Ascending aorta (tissue), 2 donors: ENCODE measurements around the gene PXDN. TPM values are rescaled to one million over a fixed set of nuclear protein-coding genes. Genes with fewer than 3 reads are reported as not detected.

ENCODE experiments used
- DNase-seq, 2 donors: peaks; one replicate each; pipeline ENCODE4 v3.0.0-alpha.2; 2019; ENCODE audit warnings: low spot score in 2 of 2
- H3K27ac ChIP-seq, 2 donors: fragments of 200-600 bp; sonication (generic); one replicate each; pipeline ENCODE4 v1.5.1; 2016 to 2017; ENCODE audit warnings: mild to moderate bottlenecking in 1 of 2
- H3K27me3 ChIP-seq: fragments of 200-600 bp; sonication (generic); one replicate; pipeline ENCODE4 v1.5.1; 2017
- H3K36me3 ChIP-seq, 2 donors: fragments of 200-600 bp; sonication (generic); one replicate each; pipeline ENCODE4 v1.5.1; 2016
- H3K4me1 ChIP-seq, 2 donors: fragments of 200-600 bp; sonication (generic); one replicate each; pipeline ENCODE4 v1.5.1; 2016 to 2017; ENCODE audit warnings: mild to moderate bottlenecking in 1 of 2
- H3K4me3 ChIP-seq, 2 donors: fragments of 200-600 bp; sonication (generic); one replicate each; pipeline ENCODE4 v1.5.1; 2016 to 2017; ENCODE audit warnings: mild to moderate bottlenecking in 1 of 2
- H3K9me3 ChIP-seq, 2 donors: fragments of 200-600 bp; sonication (generic); one replicate each; pipeline ENCODE4 v1.5.1; 2016
- CTCF ChIP-seq, 3 experiments: fragments of 200-600 bp in 2 of 3; fragments of 450-650 bp in 1 of 3; sonication (generic) in 2 of 3; IDR thresholded peaks; one replicate each; pipeline ENCODE4 v1.5.1; 2016 to 2019; ENCODE audit warnings: antibody characterized with exemption in 3 of 3, mild to moderate bottlenecking in 1 of 3, moderate library complexity in 1 of 3
- intact Hi-C: fragments of 100-400 bp; cut with DNase I; formaldehyde crosslinking; loops from one replicate; pipeline ENCODE4 v1.15.1; 2023
- total RNA-seq: library from RNA; depleted of rRNA; stranded (reverse); fragments of >200 nt; gene quantifications from one replicate; pipeline ENCODE4 v1.1.0, GENCODE V29; 2016

PXDN gene
- total RNA-seq, 1 donor from 2014 or later: 188 TPM

DNA sequence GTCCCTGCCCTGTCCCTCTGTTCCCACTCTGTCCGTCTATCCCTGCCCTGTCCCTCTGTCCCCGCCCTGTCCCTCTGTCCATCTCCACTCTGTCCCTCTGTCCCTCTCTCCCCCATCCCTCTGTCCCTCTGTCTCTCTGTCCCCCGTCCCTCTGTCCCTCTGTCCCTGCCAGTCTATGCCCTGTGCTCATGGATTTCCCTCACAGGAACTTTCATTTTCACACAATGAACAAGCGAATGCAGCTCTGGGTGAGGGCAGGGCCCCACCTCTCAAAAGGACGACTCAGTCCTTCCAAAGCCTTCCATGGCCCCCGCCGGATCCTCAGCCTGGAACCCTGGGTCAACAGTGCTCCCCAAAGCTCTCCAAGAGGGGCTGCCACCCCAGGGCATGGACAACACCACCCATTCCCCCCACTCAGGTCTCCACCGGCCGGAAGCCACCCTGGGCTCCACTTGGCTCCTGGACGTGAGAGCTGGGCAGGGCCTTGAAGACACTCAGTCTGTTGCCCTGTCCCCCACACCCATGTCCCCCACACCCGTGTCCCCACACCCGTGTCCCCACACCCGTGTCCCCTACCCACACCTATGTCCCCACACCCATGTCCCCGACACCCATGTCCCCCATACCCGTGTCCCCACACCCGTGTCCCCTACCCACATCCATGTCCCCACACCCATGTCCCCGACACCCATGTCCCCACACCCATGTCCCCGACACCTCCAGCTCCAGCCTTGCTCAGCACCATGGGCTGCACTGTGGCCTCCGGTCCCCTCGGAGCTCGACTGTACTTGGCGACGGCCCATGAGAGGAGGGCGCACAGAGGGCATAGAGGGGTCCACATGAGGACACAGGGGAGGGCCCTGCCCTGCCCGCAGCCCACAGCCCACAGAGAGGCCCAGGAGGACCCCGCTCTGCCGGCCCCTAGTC lies 156.0 kb downstream of the PXDN start:
- no peak for DNase-seq
- no peak for TF ChIP-seq CTCF (IDR thresholded peaks at IDR 0.05)
- Histone ChIP-seq H3K4me3 (no peak overlapping the region), H3K36me3 (no peaks in the 10 kb centered on the region), H3K27ac (no peak overlapping the region), H3K9me3 (no peaks in the 10 kb centered on the region), H3K4me1 (peaks cover 0 to 7% of the 10 kb centered on the region in 2 donors), H3K27me3 (no peaks in the 10 kb centered on the region)
- intact Hi-C loops: no loop called here

DNA sequence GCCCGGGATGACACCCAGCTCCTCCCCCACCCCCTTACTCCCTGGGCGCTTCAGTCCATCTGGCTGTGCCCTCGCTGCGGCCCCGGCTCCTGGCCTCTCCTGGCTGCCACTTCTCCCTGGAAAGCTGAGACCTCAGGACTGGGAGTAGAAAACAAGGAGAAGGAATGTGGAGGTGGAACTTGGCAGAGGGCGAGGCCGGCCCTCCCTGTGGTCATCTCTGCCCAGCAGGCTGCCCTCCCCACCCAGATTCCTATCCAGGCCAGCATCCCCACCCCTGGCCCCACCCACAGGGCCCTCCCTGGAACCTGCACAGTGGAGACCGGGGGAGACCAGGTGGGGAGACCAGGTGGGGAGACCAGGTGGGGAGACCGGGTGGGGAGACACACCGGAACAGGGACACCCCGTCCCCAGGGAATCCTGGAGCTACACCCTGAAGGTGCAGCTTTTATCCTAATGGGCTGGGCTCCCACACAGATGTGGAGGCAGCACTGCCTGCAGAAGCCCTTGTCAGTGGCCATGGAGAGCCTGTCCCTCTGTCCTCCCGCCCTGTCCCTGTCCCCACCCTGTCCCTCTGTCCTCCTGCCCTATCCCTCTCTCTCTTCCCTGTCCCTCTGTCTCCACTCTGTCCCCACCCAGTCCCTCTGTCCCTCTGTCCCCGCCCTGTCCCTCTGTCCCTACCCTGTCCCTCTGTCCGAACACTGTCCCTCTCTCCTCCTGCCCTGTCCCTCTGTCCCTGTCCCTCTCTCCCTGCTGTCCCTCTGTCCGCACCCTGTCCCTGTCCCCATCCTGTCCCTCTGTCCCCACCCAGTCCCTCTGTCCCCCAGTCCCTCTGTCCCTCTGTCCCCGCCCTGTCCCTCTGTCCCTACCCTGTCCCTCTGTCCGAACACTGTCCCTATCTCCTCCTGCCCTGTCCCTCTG lies 157.1 kb downstream of the PXDN start:
- no peak for DNase-seq
- Histone ChIP-seq H3K27me3 (no peaks in the 10 kb centered on the region), H3K4me3 (no peak overlapping the region), H3K36me3 (no peaks in the 10 kb centered on the region), H3K27ac (no peak overlapping the region), H3K9me3 (no peaks in the 10 kb centered on the region), H3K4me1 (peaks cover 0 to 3% of the 10 kb centered on the region in 2 donors)
- intact Hi-C loops: no loop called here
- TF ChIP-seq CTCF (IDR thresholded peaks at IDR 0.05): no peak

DNA sequence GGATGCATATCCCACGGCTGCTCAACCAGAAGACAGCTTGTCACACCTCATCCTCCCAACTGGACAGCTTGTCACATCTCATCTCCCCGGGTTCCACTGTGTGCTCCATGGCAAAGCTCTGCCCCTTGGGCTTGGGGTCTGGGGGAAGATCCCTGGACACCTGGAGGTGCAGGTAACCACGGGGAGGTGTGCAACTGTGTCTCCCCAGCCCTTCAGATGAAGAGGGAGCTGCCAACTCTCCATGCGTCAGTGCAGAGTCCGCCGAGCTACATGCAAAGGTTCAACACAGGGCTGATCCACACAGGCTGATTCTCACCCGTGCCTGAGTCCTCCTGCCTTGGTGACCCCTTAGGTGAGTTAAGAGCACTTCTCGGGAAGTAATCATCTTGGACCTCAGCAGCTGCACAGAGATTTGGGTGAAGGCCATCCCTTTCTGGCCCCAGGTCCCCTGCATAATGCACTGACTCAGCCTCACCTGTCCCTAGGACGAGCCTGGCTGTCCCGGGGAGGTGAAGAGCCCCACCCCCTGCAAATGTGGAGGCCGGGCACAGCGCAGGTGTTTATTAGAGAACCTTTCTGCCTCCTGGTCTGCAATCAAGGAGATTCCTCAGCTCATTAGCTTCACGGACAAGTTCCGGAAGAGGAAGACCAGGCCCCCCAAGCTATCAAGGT lies 157.9 kb downstream of the PXDN start:
- intact Hi-C loops: no loop called here
- no peaks in the 10 kb centered on the region for H3K4me1 ChIP-seq
- no peak overlapping the region for H3K27ac ChIP-seq
- no peak overlapping the region for H3K4me3 ChIP-seq
- H3K36me3 ChIP-seq: no peaks in the 10 kb centered on the region
- no peak for DNase-seq
- no peak for TF ChIP-seq CTCF (IDR thresholded peaks at IDR 0.05)
- H3K9me3 ChIP-seq: no peaks in the 10 kb centered on the region
- no peaks in the 10 kb centered on the region for H3K27me3 ChIP-seq

DNA sequence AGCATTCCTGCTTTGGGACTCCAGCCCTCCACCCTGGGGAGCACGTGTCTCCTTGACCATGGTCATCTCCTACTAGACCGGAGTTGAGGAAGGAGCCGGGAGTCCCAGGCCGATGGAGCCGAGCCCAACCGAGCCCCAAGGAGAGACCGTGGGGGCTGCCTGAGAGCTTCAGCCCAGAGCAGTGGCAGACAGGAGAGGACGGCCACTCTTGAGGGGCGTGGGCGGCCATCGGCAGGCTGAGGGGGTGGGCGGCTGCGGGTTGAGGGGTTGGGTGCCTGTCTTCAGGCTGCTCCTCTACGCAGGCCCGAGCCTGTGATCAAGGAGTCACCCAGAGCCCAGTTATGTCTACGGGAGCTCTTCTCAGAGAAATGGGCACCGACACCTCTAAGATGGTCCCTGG lies 158.7 kb downstream of the PXDN start:
- no peak for DNase-seq
- H3K4me1 ChIP-seq: no peaks in the 10 kb centered on the region
- H3K36me3 ChIP-seq: no peaks in the 10 kb centered on the region
- intact Hi-C loops: no loop called here
- H3K4me3 ChIP-seq: no peak overlapping the region
- no peaks in the 10 kb centered on the region for H3K9me3 ChIP-seq
- H3K27ac ChIP-seq: no peak overlapping the region
- no peaks in the 10 kb centered on the region for H3K27me3 ChIP-seq
- no peak for TF ChIP-seq CTCF (IDR thresholded peaks at IDR 0.05)

DNA sequence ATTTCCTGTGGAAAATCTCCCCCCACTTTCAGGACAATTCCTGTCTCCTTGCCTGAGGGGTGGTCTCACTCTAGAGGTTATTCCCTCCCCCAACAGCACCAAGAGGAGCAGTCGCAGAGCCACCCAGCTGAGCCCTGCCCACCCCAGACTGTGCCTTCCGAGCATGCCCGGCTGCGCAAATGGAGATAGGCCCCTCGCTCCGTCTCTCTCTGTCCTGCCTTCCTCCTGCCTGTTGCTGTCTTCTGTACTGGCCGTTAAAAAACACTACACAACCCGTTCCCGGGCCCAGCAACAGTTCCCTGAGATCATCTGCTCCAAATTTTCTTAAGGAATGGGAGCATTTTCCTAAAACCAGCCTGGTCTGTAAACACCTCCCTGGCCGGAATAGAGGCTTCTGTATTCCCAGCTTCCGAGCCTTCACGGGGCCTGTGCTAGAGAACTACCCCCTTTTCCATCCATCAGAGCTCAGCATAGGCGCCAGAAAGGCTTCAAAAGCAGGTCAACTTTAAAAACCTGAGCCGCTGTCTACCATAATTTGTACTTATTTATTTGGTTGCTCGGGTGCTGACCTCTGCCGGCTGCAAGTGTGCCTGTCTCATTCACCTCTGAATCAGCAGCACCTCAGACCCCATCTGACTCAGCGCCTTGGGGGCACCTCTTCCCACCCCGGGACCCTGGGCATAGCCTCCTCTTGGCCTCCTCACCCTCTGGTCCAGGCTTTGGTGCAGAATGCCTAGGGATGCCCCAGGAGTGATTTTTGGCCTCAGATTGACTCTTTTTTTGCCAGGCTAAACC lies 159.4 kb downstream of the PXDN start:
- H3K9me3 ChIP-seq: no peaks in the 10 kb centered on the region
- no peaks in the 10 kb centered on the region for H3K4me1 ChIP-seq
- no peak for TF ChIP-seq CTCF (IDR thresholded peaks at IDR 0.05)
- intact Hi-C loops: no loop called here
- no peak for DNase-seq
- H3K36me3 ChIP-seq: no peaks in the 10 kb centered on the region
- no peaks in the 10 kb centered on the region for H3K27me3 ChIP-seq
- no peak overlapping the region for H3K27ac ChIP-seq
- H3K4me3 ChIP-seq: no peak overlapping the region
